Body of pancreas (tissue), 4 donors: Measurements from ENCODE around the gene AWAT1. TPM values are rescaled to one million over a fixed set of nuclear protein-coding genes. Genes with fewer than 3 reads are reported as not detected.
"Not testable (repeated sequence)": the region's sequence is repeated elsewhere in the genome, so short reads cannot be mapped to it uniquely, and the experiment has no call there.

Source experiments
- ATAC-seq: fragments of 150-250 bp; one replicate; pipeline ENCODE4 v1.9.1; 2016
- DNase-seq, 4 donors: peaks; one replicate each; pipeline ENCODE4 v3.0.0-alpha.2; 2019
- H3K27ac ChIP-seq, 4 donors: fragments of 200-600 bp; sonication (generic); 1 replicate in 3 of 4; 2 replicates in 1 of 4; pipeline versions ENCODE4 v1.5.1 to v1.6.1; 2016 to 2019; ENCODE audit warnings: mild to moderate bottlenecking in 1 of 4, mixed read lengths in 1 of 4, moderate library complexity in 1 of 4
- H3K27me3 ChIP-seq, 2 donors: fragments of 200-600 bp; sonication (generic); one replicate each; pipeline ENCODE4 v1.6.0; 2016; ENCODE audit warnings: mild to moderate bottlenecking in 1 of 2
- H3K36me3 ChIP-seq, 2 donors: fragments of 200-600 bp; sonication (generic); replicated peaks in 1 of 2; 2 replicates each; pipeline ENCODE4 v1.5.1; 2016; ENCODE audit warnings: low read depth in 2 of 2; ENCODE audit not compliant: insufficient read depth in 1 of 2
- H3K4me1 ChIP-seq: fragments of 200-600 bp; sonication (generic); one replicate; pipeline ENCODE4 v1.6.0; 2016
- H3K4me3 ChIP-seq, 2 donors: fragments of 200-600 bp; sonication (generic); 1 replicate in 1 of 2; 2 replicates in 1 of 2; pipeline ENCODE4 v1.5.1; 2016 to 2019
- H3K9me3 ChIP-seq, 3 donors: fragments of 200-600 bp; sonication (generic); 1 replicate in 2 of 3; 2 replicates in 1 of 3; pipeline ENCODE4 v1.5.1; 2016
- POLR2A ChIP-seq, 3 donors: fragments of 450-650 bp; IDR thresholded peaks; one replicate each; pipeline ENCODE4 v1.6.1; 2016; ENCODE audit warnings: antibody characterized with exemption in 3 of 3, mild to moderate bottlenecking in 2 of 3
- WGBS, 2 donors: methylation state at CpG; one replicate each; pipeline ENCODE4 v1.1.5; 2017; 5-methylcytosine and 5-hydroxymethylcytosine counted together
- intact Hi-C: fragments of 100-400 bp; cut with DNase I; formaldehyde crosslinking; loops from one replicate; pipeline ENCODE4 v1.15.1; 2023
- total RNA-seq, 2 donors: library from RNA; depleted of rRNA; stranded (reverse); fragments of >200 nt; gene quantifications; one replicate each; pipeline ENCODE4 v1.1.0, GENCODE V29; 2016
- TF ChIP-seq, protein P1 (sequence below), 7 experiments: fragments of 450-650 bp in 4 of 7; fragments of 200-600 bp in 3 of 7; sonication (generic) in 3 of 7; IDR thresholded peaks; one replicate each; pipeline ENCODE4 v1.5.1; 2016 to 2019; ENCODE audit warnings: antibody characterized with exemption in 7 of 7

Gene AWAT1
- total RNA-seq, result not detected

- H3K36me3 ChIP-seq, result no peaks in the 10 kb centered on the region
- intact Hi-C loops, result no loop called here
- DNase-seq (no peak), ATAC-seq (no peak)
- no peaks in the 10 kb centered on the region for H3K4me1 ChIP-seq
- WGBS, 2 donors, result 75 to 94% methylated on average over 2 of the region's 3 CpGs
- no peaks in the 10 kb centered on the region for H3K9me3 ChIP-seq
- no peak within 1 kb of the TSS for H3K4me3 ChIP-seq
- H3K27me3 ChIP-seq, result no peaks in the 10 kb centered on the region
- TF ChIP-seq POLR2A (IDR thresholded peaks at IDR 0.05), result no peak
- TF ChIP-seq, protein P1, sequence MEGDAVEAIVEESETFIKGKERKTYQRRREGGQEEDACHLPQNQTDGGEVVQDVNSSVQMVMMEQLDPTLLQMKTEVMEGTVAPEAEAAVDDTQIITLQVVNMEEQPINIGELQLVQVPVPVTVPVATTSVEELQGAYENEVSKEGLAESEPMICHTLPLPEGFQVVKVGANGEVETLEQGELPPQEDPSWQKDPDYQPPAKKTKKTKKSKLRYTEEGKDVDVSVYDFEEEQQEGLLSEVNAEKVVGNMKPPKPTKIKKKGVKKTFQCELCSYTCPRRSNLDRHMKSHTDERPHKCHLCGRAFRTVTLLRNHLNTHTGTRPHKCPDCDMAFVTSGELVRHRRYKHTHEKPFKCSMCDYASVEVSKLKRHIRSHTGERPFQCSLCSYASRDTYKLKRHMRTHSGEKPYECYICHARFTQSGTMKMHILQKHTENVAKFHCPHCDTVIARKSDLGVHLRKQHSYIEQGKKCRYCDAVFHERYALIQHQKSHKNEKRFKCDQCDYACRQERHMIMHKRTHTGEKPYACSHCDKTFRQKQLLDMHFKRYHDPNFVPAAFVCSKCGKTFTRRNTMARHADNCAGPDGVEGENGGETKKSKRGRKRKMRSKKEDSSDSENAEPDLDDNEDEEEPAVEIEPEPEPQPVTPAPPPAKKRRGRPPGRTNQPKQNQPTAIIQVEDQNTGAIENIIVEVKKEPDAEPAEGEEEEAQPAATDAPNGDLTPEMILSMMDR (IDR thresholded peaks at IDR 0.05), result no peak
- no peak within 1 kb of the TSS for H3K27ac ChIP-seq
Observed at GRCh38 chrX:70234355-70234754, at the start of gene AWAT1. Gene AWAT1, plus strand, starts transcription at chrX:70234655. Its CDS starts 41 bp downstream, at chrX:70234696.

DNA sequence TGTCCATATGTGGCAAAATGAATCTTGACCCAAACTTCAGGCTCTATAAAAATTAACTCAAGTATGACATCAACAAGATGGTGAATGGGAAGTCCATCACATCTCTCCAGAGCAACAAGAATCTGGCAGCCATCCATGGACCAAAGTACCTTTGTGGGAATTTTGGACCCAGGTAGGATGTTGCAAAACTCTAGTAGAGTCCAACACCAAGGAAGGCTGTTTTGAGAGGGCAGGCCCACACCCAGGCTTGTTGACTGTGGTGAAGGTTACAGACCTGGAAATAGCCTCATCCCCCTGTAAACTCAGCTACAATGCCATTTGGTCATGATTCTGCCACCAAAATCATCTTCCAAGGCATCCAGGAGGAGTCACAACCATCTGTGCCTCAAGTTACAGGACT lies 44.2 kb upstream of the AWAT1 start:
- Histone ChIP-seq H3K27ac (no peak overlapping the region), H3K4me1 (no peaks in the 10 kb centered on the region), H3K9me3 (no peaks in the 10 kb centered on the region), H3K27me3 (no peaks in the 10 kb centered on the region), H3K36me3 (no peaks in the 10 kb centered on the region), H3K4me3 (no peak overlapping the region)
- TF ChIP-seq, protein P1 (IDR thresholded peaks at IDR 0.05), result no peak
- no peak for TF ChIP-seq POLR2A (IDR thresholded peaks at IDR 0.05)
- intact Hi-C loops, result no loop called here
- DNase-seq, result no peak
- no peak for ATAC-seq

DNA sequence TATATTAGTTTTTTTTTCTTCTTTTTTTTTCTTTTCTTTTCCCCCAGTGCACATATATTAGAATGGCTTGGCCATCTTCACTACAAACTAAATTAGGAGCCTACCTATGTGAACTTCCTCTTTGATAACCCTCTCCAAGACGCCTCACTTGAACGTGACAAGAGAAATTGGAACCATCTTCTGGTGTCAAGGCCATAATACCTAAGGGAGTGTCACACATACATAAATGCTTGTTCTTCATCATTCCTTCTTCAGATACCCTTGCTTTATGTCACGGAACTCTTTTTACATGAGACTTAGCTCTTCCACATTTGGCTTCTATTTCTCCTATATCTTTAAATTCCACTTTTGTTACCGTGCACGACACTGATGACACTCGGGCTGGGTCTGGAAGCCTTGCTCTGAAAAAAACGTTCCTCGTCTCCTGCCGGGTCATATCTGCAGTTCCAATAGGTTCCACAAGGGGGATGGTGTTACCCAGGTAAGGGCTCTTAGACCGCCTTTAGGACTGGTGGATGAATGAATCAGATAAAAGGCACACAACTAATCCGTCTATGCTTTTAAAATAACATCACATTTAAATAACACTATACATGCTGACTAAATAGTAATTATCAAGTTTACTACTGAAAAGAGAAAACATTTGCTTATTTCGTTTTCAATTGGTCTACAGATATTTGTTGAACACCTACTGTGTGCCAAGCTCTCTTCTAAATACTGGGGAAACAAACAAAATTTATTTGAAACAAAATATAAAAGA lies 37.3 kb upstream of the AWAT1 start:
- H3K36me3 ChIP-seq, result no peaks in the 10 kb centered on the region
- no peaks in the 10 kb centered on the region for H3K9me3 ChIP-seq
- DNase-seq (peak; percentile 51 to 66 (median 56)), ATAC-seq (no peak)
- TF ChIP-seq POLR2A (IDR thresholded peaks at IDR 0.05), result no peak
- TF ChIP-seq, protein P1 (IDR thresholded peaks at IDR 0.05), result peak; percentile 12 to 58 (median 45)
- H3K27me3 ChIP-seq, result no peaks in the 10 kb centered on the region
- H3K27ac ChIP-seq, result no peak overlapping the region
- no peak overlapping the region for H3K4me3 ChIP-seq
- intact Hi-C loops, result no loop called here
- no peaks in the 10 kb centered on the region for H3K4me1 ChIP-seq
- 4 to 5% methylated on average over 11 to 12 of the region's 12 CpGs for WGBS, 2 donors

DNA sequence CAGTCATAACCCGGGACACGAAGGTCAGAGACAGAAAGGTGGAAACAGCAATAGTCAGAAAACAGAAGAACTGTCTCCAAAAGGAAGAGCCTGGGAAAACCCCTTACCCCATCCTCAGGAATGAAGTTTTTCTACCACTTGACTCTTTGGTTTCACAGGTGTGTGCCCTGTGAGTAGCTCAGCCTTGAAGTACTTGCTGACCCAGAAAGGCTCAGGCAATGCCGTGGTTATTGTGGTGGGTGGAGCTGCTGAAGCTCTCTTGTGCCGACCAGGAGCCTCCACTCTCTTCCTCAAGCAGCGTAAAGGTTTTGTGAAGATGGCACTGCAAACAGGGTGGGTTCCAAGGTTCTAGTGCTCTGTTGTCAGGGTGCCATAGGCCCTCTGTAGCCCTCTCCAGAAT lies 32.7 kb upstream of the AWAT1 start:
- TF ChIP-seq POLR2A (IDR thresholded peaks at IDR 0.05), result no peak
- TF ChIP-seq, protein P1 (IDR thresholded peaks at IDR 0.05), result no peak
- Histone ChIP-seq H3K36me3 (no peaks in the 10 kb centered on the region), H3K4me1 (no peaks in the 10 kb centered on the region), H3K9me3 (no peaks in the 10 kb centered on the region), H3K27ac (no peak overlapping the region), H3K4me3 (no peak overlapping the region), H3K27me3 (no peaks in the 10 kb centered on the region)
- WGBS, 2 donors, result 92 to 94% methylated on average over 2 to 4 of the region's 5 CpGs
- intact Hi-C loops, result no loop called here
- DNase-seq (no peak), ATAC-seq (no peak)

DNA sequence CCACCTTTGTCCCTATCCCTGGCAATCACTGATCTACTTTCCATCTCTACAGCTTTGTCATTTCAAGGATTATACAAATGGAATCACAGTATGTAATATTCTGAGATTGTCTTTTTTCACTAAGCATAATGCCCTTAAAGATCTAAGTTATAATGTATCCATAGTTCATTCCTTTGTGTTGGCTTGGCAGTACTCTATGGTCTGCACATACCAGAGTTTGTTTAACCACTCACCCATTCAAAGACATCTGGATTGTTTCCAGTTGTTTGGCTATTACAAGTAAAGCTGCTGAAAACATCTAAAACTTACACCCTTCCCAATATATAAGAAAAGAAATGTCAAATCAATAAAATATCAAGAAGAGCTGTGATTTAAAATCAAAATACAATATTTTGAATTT lies 26.0 kb upstream of the AWAT1 start:
- H3K9me3 ChIP-seq, result no peaks in the 10 kb centered on the region
- DNase-seq (no peak), ATAC-seq (no peak)
- H3K4me3 ChIP-seq, result no peak overlapping the region
- TF ChIP-seq POLR2A (IDR thresholded peaks at IDR 0.05), result no peak
- TF ChIP-seq, protein P1 (IDR thresholded peaks at IDR 0.05), result no peak
- intact Hi-C loops, result no loop called here
- no peaks in the 10 kb centered on the region for H3K4me1 ChIP-seq
- H3K27me3 ChIP-seq, result no peaks in the 10 kb centered on the region
- no peak overlapping the region for H3K27ac ChIP-seq
- no peaks in the 10 kb centered on the region for H3K36me3 ChIP-seq

DNA sequence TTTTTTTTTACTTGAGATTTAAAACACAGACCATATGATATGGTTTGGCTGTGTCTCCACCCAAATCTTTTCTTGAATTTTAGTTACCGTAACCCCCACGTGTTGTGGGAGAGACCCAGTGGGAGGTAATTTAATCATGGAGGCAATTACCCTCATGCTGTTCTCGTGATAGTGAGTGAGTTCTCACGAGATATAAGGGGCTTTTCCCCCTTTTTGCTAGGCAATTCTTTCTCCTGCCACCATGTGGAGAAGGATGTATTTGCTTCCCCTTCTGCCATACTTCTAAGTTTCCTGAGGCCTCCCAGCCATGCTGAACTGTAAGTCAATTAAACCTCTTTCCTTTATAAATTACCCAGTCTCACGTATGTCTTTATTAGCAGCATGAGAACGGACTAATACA lies 24.9 kb upstream of the AWAT1 start:
- intact Hi-C loops, H3K27ac ChIP-seq, H3K27me3 ChIP-seq, H3K9me3 ChIP-seq, H3K36me3 ChIP-seq, H3K4me1 ChIP-seq, DNase-seq, H3K4me3 ChIP-seq, ATAC-seq: not testable (repeated sequence)
- 26 to 65% methylated on average over 4 to 6 of the region's 6 CpGs for WGBS, 2 donors
